ENCODE results near the gene PDE4A.

PDE4A gene

DNA sequence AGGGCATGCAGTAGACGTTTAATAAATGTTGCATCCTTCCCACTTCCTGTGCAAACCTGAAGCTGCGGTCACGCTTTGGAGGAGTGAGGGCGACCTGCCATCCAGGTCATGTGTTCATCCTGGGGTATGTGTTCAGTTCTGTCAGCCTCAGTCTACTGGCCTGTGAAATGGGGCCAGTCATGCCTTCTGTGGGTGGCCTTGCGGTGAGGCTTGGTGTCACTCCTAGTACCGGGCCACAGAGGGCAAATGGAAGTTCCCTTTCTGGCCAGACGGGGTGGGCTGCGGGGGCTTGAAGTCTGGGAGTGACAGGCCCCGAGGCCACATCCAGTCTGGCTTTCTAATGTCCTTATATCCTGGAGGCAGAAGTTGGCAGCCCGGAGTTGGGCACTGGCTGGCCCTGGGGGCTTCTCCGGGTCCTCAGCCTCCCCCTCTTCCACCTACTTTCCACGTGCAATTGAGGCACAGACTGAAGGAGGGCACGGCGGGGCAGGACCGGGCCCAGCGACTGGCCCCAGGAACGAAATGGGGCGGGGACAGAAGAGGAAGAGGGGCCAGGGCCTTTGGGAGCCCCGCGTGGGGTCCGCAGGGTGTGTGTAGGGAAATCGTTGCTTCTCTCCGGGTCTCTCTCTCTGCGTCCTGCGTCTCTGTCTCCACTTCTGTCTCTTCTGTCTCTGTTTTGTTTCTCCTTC, 11.1 kb downstream of the PDE4A start:
- TF ChIP-seq SUZ12 (IDR thresholded peaks at IDR 0.05): no peak
- TF ChIP-seq HDGF (IDR thresholded peaks at IDR 0.05; ENCODE audit: borderline replicate concordance): no peak
- TF ChIP-seq LEF1 (IDR thresholded peaks at IDR 0.05; ENCODE audit: borderline replicate concordance): no peak
- TF ChIP-seq L3MBTL2 (conservative IDR thresholded peaks at IDR 0.05): no peak
- TF ChIP-seq TARDBP (IDR thresholded peaks at IDR 0.05): no peak
- no peak for TF ChIP-seq FOXA1 (IDR thresholded peaks at IDR 0.05)
- no peak for TF ChIP-seq PKNOX1 (IDR thresholded peaks at IDR 0.05)
- no peak for TF ChIP-seq ELF4 (IDR thresholded peaks at IDR 0.05)
- TF ChIP-seq BHLHE40 (IDR thresholded peaks at IDR 0.05; ENCODE audit: borderline replicate concordance): no peak
- no peak for TF ChIP-seq CTBP1 (IDR thresholded peaks at IDR 0.05; ENCODE audit: borderline replicate concordance)
- no peak for TF ChIP-seq SP1 (IDR thresholded peaks at IDR 0.05)
- no peak for TF ChIP-seq FOXK2 (IDR thresholded peaks at IDR 0.05)
- no peak for TF ChIP-seq ARNT (IDR thresholded peaks at IDR 0.05)
- TF ChIP-seq NFRKB (IDR thresholded peaks at IDR 0.05): no peak
- CTCF ChIA-PET: no interaction called here
- POLR2A ChIA-PET: no interaction called here

DNA sequence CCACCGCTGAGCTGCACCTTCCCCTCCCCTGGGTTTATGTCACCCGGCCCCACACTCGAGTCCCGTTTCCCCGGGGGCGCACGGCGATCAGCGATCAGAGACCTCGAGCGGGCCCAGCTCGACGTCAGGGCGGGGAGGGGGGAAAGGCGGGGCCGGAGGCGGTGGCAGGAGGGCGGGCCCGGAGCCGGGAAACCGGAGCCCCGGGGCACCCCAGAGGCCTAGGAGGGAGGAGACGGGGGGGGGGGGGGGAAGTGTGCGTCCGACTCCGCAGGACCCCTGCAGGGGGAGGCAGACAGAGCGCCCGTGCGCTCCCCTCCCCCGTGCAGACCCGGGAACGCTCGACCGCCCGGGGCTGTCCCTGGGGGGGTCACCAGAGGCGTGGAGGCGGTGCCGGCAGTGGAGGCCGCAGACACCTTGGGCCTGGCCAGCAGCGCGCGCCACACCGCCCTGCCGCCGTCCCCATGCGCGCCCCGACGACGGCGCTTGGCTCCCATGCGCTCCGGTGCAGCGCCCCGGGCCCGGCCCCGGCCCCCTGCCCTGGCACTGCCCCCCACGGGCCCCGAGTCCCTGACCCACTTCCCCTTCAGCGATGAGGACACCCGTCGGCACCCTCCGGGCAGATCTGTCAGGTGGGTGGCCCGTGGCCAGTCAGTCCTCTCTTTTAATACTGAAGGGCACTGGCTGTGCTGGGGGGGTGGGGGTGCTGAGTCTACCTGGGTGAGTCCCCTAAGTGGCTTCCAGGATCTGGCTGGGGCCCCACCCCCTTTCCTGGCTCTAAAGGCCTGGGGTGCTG, 11.8 kb downstream of the PDE4A start:
- POLR2A ChIA-PET: no interaction called here

More for the DNA sequence above, 11.1 kb downstream of the PDE4A start:
- DNase-seq (ENCODE audit: extremely low spot score): no peak

GRCh38 chr19:10432736-10433130, 12.4 kb downstream of the PDE4A start:
- no peak for DNase-seq (ENCODE audit: extremely low spot score)
- ChIA-PET POLR2A (no interaction called here), CTCF (no interaction called here)
- TF ChIP-seq PKNOX1 (IDR thresholded peaks at IDR 0.05) (no peak), SP1 (IDR thresholded peaks at IDR 0.05) (no peak), SUZ12 (IDR thresholded peaks at IDR 0.05) (no peak), FOXK2 (IDR thresholded peaks at IDR 0.05) (no peak), HDGF (IDR thresholded peaks at IDR 0.05; ENCODE audit: borderline replicate concordance) (no peak), ZNF384 (IDR thresholded peaks at IDR 0.05) (no peak), FOXA1 (IDR thresholded peaks at IDR 0.05) (no peak), NFRKB (IDR thresholded peaks at IDR 0.05) (no peak)

More for the DNA sequence above, 11.8 kb downstream of the PDE4A start:
- no peak for DNase-seq (ENCODE audit: extremely low spot score)
- CTCF ChIA-PET: interaction anchor here (0.5 kb wide), 1 partner anchor 22 kb away, joined by 4 read pairs; no protein-coding TSS in a partner anchor
- TF ChIP-seq L3MBTL2 (conservative IDR thresholded peaks at IDR 0.05) (peak; percentile 59), CTBP1 (IDR thresholded peaks at IDR 0.05; ENCODE audit: borderline replicate concordance) (no peak), PKNOX1 (IDR thresholded peaks at IDR 0.05) (no peak), ELF4 (IDR thresholded peaks at IDR 0.05) (no peak)

- ChIA-PET POLR2A (no interaction called here), CTCF (no interaction called here)
- DNase-seq (ENCODE audit: extremely low spot score): no peak
- no peak for TF ChIP-seq SP1 (IDR thresholded peaks at IDR 0.05)
- TF ChIP-seq PKNOX1 (IDR thresholded peaks at IDR 0.05): no peak
- TF ChIP-seq SUZ12 (IDR thresholded peaks at IDR 0.05): no peak
- no peak for TF ChIP-seq NFRKB (IDR thresholded peaks at IDR 0.05)
Observed at GRCh38 chr19:10433131-10433536, 12.8 kb downstream of the PDE4A start.

- ChIA-PET POLR2A (no interaction called here), CTCF (no interaction called here)
- no peak for DNase-seq (ENCODE audit: extremely low spot score)
- no peak for TF ChIP-seq HDGF (IDR thresholded peaks at IDR 0.05; ENCODE audit: borderline replicate concordance)
- TF ChIP-seq L3MBTL2 (conservative IDR thresholded peaks at IDR 0.05): no peak
- TF ChIP-seq FOXM1 (IDR thresholded peaks at IDR 0.05; ENCODE audit: borderline replicate concordance): no peak
- TF ChIP-seq LEF1 (IDR thresholded peaks at IDR 0.05; ENCODE audit: borderline replicate concordance): no peak
- no peak for TF ChIP-seq FOXK2 (IDR thresholded peaks at IDR 0.05)
- no peak for TF ChIP-seq PKNOX1 (IDR thresholded peaks at IDR 0.05)
- no peak for TF ChIP-seq CTBP1 (IDR thresholded peaks at IDR 0.05; ENCODE audit: borderline replicate concordance)
- no peak for TF ChIP-seq ARNT (IDR thresholded peaks at IDR 0.05)
- TF ChIP-seq ZNF384 (IDR thresholded peaks at IDR 0.05): no peak
- no peak for TF ChIP-seq BHLHE40 (IDR thresholded peaks at IDR 0.05; ENCODE audit: borderline replicate concordance)
- TF ChIP-seq TARDBP (IDR thresholded peaks at IDR 0.05): no peak
- no peak for TF ChIP-seq ELF4 (IDR thresholded peaks at IDR 0.05)
- no peak for TF ChIP-seq SUZ12 (IDR thresholded peaks at IDR 0.05)
- TF ChIP-seq NFRKB (IDR thresholded peaks at IDR 0.05): no peak
- TF ChIP-seq SP1 (IDR thresholded peaks at IDR 0.05): no peak
- TF ChIP-seq FOXA1 (IDR thresholded peaks at IDR 0.05): no peak
Observed at GRCh38 chr19:10439588-10439987, 19.2 kb downstream of the PDE4A start.

All from HEK293T (cell line).